ENCODE data around the gene PACRG. TPM values are rescaled to one million over a fixed set of nuclear protein-coding genes. Genes with fewer than 3 reads are reported as not detected.

Gene PACRG
- total RNA-seq, 2 donors from 2014 or later, result 2.9 to 63.8 TPM

- TF ChIP-seq POLR2AphosphoS5 (IDR thresholded peaks at IDR 0.05), result no peak
- no peak for TF ChIP-seq POLR2A (IDR thresholded peaks at IDR 0.05)
- TF ChIP-seq CTCF (IDR thresholded peaks at IDR 0.05), result no peak
- Histone ChIP-seq H3K27me3 (replicated peaks; ENCODE audit: insufficient read depth) (no peaks in the 10 kb centered on the region), H3K4me3 (no peak overlapping the region), H3K36me3 (no peaks in the 10 kb centered on the region), H3K9me3 (no peaks in the 10 kb centered on the region), H3K4me1 (replicated peaks) (no peaks in the 10 kb centered on the region), H3K27ac (no peak overlapping the region)
- DNase-seq (ENCODE audit: low spot score), result no peak
- intact Hi-C loops (cut with DNase I), result no loop called here
- 90% methylated on average over 3 of the region's 3 CpGs for WGBS
Measured at GRCh38 chr6:162773996-162774395, 46.2 kb downstream of the PACRG start.

GRCh38 chr6:162777091-162777490 is 49.3 kb downstream of the PACRG start:
- Histone ChIP-seq H3K36me3 (no peaks in the 10 kb centered on the region), H3K27me3 (replicated peaks; ENCODE audit: insufficient read depth) (no peaks in the 10 kb centered on the region), H3K4me1 (replicated peaks) (no peaks in the 10 kb centered on the region), H3K4me3 (no peak overlapping the region), H3K27ac (no peak overlapping the region), H3K9me3 (no peaks in the 10 kb centered on the region)
- DNase-seq (ENCODE audit: low spot score), result no peak
- WGBS, result 87% methylated on average over 7 of the region's 7 CpGs
- intact Hi-C loops (cut with DNase I), result no loop called here
- TF ChIP-seq CTCF (IDR thresholded peaks at IDR 0.05) (no peak), POLR2AphosphoS5 (IDR thresholded peaks at IDR 0.05) (no peak), POLR2A (IDR thresholded peaks at IDR 0.05) (no peak)

- no peaks in the 10 kb centered on the region for H3K4me1 ChIP-seq (replicated peaks)
- H3K27me3 ChIP-seq (replicated peaks; ENCODE audit: insufficient read depth), result no peaks in the 10 kb centered on the region
- intact Hi-C loops (cut with DNase I), result no loop called here
- WGBS, result 97% methylated on average over 8 of the region's 8 CpGs
- no peak overlapping the region for H3K4me3 ChIP-seq
- TF ChIP-seq POLR2AphosphoS5 (IDR thresholded peaks at IDR 0.05), result no peak
- TF ChIP-seq POLR2A (IDR thresholded peaks at IDR 0.05), result no peak
- no peak for TF ChIP-seq CTCF (IDR thresholded peaks at IDR 0.05)
- no peak for DNase-seq (ENCODE audit: low spot score)
- H3K9me3 ChIP-seq, result no peaks in the 10 kb centered on the region
- H3K27ac ChIP-seq, result no peak overlapping the region
- no peaks in the 10 kb centered on the region for H3K36me3 ChIP-seq
Measured at GRCh38 chr6:162778603-162779002, 50.8 kb downstream of the PACRG start.

- DNase-seq (ENCODE audit: low spot score), result no peak
- Histone ChIP-seq H3K4me1 (replicated peaks) (no peaks in the 10 kb centered on the region), H3K27ac (no peak overlapping the region), H3K36me3 (no peaks in the 10 kb centered on the region), H3K27me3 (replicated peaks; ENCODE audit: insufficient read depth) (no peaks in the 10 kb centered on the region), H3K9me3 (no peaks in the 10 kb centered on the region), H3K4me3 (no peak overlapping the region)
- intact Hi-C loops (cut with DNase I), result no loop called here
- no peak for TF ChIP-seq CTCF (IDR thresholded peaks at IDR 0.05)
- no peak for TF ChIP-seq POLR2A (IDR thresholded peaks at IDR 0.05)
- TF ChIP-seq POLR2AphosphoS5 (IDR thresholded peaks at IDR 0.05), result no peak
- WGBS, result 98% methylated on average over 8 of the region's 8 CpGs
Measured at GRCh38 chr6:162785632-162786242, 58.0 kb downstream of the PACRG start.

- Histone ChIP-seq H3K27ac (no peak overlapping the region), H3K36me3 (no peaks in the 10 kb centered on the region), H3K4me1 (replicated peaks) (no peaks in the 10 kb centered on the region), H3K4me3 (no peak overlapping the region), H3K9me3 (no peaks in the 10 kb centered on the region), H3K27me3 (replicated peaks; ENCODE audit: insufficient read depth) (no peaks in the 10 kb centered on the region)
- no peak for DNase-seq (ENCODE audit: low spot score)
- TF ChIP-seq POLR2AphosphoS5 (IDR thresholded peaks at IDR 0.05) (no peak), CTCF (IDR thresholded peaks at IDR 0.05) (no peak), POLR2A (IDR thresholded peaks at IDR 0.05) (no peak)
- WGBS, result 92% methylated on average over 4 of the region's 4 CpGs
- intact Hi-C loops (cut with DNase I), result no loop called here
Measured at GRCh38 chr6:162798546-162799266, 70.9 kb downstream of the PACRG start.

Data from prostate gland (tissue), 2 donors.